Esophagus mucosa (tissue), 1 donor: ENCODE measurements around the gene RBX1. TPM values are rescaled to one million over a fixed set of nuclear protein-coding genes. Genes with fewer than 3 reads are reported as not detected.
"Not testable (repeated sequence)": the region's sequence is repeated elsewhere in the genome, so short reads cannot be mapped to it uniquely, and the experiment has no call there.

Experiments
- ATAC-seq: fragments of 200-7000 bp; cut with Tn5 transposase; one replicate; pipeline ENCODE4 v1.9.1; 2020
- total RNA-seq: library from RNA; stranded (reverse); gene quantifications from one replicate; pipeline ENCODE4 v1.2.4, GENCODE V29; 2023
- donor health status: DM: yes; HTN: yes; CAD: no.

The RBX1 gene
- total RNA-seq, 1 donor from 2014 or later: 56.0 TPM

GRCh38 chr22:40973144-40973543 lies 22.0 kb downstream of the RBX1 start:
- ATAC-seq: peak; percentile 31

GRCh38 chr22:40975366-40975765 lies 24.2 kb downstream of the RBX1 start:
- no peak for ATAC-seq

GRCh38 chr22:40976866-40977700 lies 25.9 kb downstream of the RBX1 start:
- ATAC-seq: no peak

- no peak for ATAC-seq
These were observed 28.0 kb downstream of the RBX1 start for GRCh38 chr22:40979198-40979597.

- ATAC-seq: no peak
These were observed 28.7 kb downstream of the RBX1 start for GRCh38 chr22:40979871-40980270.

GRCh38 chr22:40982482-40983385 lies 31.6 kb downstream of the RBX1 start:
- ATAC-seq: no peak

- ATAC-seq: no peak
These were observed 40.1 kb downstream of the RBX1 start for GRCh38 chr22:40991298-40991697.

- no peak for ATAC-seq
These were observed 44.6 kb downstream of the RBX1 start for GRCh38 chr22:40995821-40996220.

GRCh38 chr22:40997520-40997919 lies 46.3 kb downstream of the RBX1 start:
- ATAC-seq: no peak

GRCh38 chr22:41000040-41000565 lies 48.9 kb downstream of the RBX1 start:
- ATAC-seq: no peak

GRCh38 chr22:41000941-41001721 lies 50.0 kb downstream of the RBX1 start:
- no peak for ATAC-seq

- ATAC-seq: peak; percentile 85
These were observed 50.5 kb downstream of the RBX1 start for GRCh38 chr22:41001722-41002122.

GRCh38 chr22:41002386-41002785 lies 51.2 kb downstream of the RBX1 start:
- not testable (repeated sequence) for ATAC-seq

- peak; percentile 67 for ATAC-seq
These were observed 51.9 kb downstream of the RBX1 start for GRCh38 chr22:41003066-41003465.

GRCh38 chr22:41003976-41004375 lies 52.8 kb downstream of the RBX1 start:
- ATAC-seq: no peak

- peak; percentile 29 for ATAC-seq
These were observed 58.2 kb downstream of the RBX1 start for GRCh38 chr22:41009222-41009948.

- no peak for ATAC-seq
These were observed 63.8 kb downstream of the RBX1 start for GRCh38 chr22:41015003-41015402.

GRCh38 chr22:41021061-41021612 lies 70.0 kb downstream of the RBX1 start:
- no peak for ATAC-seq

- ATAC-seq: peak; percentile 84
These were observed 70.7 kb downstream of the RBX1 start for GRCh38 chr22:41021613-41022454.
